Fibroblast of pulmonary artery (primary cell): ENCODE data around the gene HECA.

ENCODE experiments used
- DNase-seq: peaks from one replicate; pipeline ENCODE4 v3.0.0-alpha.2; 2010; ENCODE audit warnings: low read depth
- H3K4me3 ChIP-seq: replicated peaks from 2 replicates; pipeline ENCODE4 v1.5.1; 2011; ENCODE audit warnings: low read depth, mild to moderate bottlenecking, control low read depth, low read length, moderate library complexity
- CTCF ChIP-seq: IDR thresholded peaks from 2 replicates; pipeline ENCODE4 v1.5.1; 2011; ENCODE audit warnings: mild to moderate bottlenecking, control low read depth, low read length, inconsistent platforms; ENCODE audit errors: missing control alignments

The HECA gene

GRCh38 chr6:139172151-139172550, 37.3 kb downstream of the HECA start:
- DNase-seq = no peak
- no peak overlapping the region for H3K4me3 ChIP-seq
- TF ChIP-seq CTCF = no peak

- no peak overlapping the region for H3K4me3 ChIP-seq
- TF ChIP-seq CTCF = no peak
- no peak for DNase-seq
Measured at GRCh38 chr6:139172567-139172966, 37.7 kb downstream of the HECA start.

GRCh38 chr6:139173172-139173571, 38.3 kb downstream of the HECA start:
- TF ChIP-seq CTCF = no peak
- DNase-seq = no peak

GRCh38 chr6:139173822-139174221, 38.9 kb downstream of the HECA start:
- no peak overlapping the region for H3K4me3 ChIP-seq
- no peak for DNase-seq
- no peak for TF ChIP-seq CTCF

More at GRCh38 chr6:139173172-139173571, 38.3 kb downstream of the HECA start:
- H3K4me3 ChIP-seq = no peak overlapping the region

- TF ChIP-seq CTCF = no peak
- H3K4me3 ChIP-seq = no peak overlapping the region
- DNase-seq = no peak
Measured at GRCh38 chr6:139174961-139175360, 40.1 kb downstream of the HECA start.

- H3K4me3 ChIP-seq = no peak overlapping the region
- no peak for DNase-seq
- no peak for TF ChIP-seq CTCF
Measured at GRCh38 chr6:139175389-139175948, 40.6 kb downstream of the HECA start.

GRCh38 chr6:139181236-139181635, 46.4 kb downstream of the HECA start:
- DNase-seq = no peak
- TF ChIP-seq CTCF = no peak
- no peak overlapping the region for H3K4me3 ChIP-seq
